ENCODE data around the gene PDX1.

PDX1 gene

GRCh38 chr13:27919934-27920676, at the start of gene PDX1:
Gene PDX1 (plus strand): TSS chr13:27920000. CDS start chr13:27920139, 139 bp downstream.
- peak; percentile 51 to 63 for DNase-seq

GRCh38 chr13:27878274-27878673, 41.5 kb upstream of the PDX1 start:
- no peak for DNase-seq

DNA sequence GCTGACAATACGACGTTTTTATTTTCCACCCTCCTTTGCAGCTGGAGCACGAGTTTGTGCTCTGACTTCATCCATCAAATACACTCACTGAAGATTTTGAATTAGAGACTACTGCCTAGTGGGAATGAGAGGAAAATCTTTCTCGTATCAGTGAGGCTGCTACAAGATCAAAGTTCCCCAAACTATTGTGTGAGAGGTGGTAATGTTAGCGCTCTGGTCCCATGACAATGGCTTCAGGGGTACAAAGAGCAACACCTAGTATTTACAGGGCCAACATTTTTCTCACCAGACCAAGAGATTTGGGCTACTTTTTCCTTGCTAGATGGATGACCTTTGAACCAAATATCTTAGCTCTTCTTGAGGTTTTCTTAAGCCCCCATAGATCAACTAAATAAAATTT, 30.3 kb upstream of the PDX1 start:
- no peak for DNase-seq

- no peak for DNase-seq
Observed at GRCh38 chr13:27896726-27897125, 23.1 kb upstream of the PDX1 start.

GRCh38 chr13:27904719-27905118, 15.1 kb upstream of the PDX1 start:
- no peak for DNase-seq

DNA sequence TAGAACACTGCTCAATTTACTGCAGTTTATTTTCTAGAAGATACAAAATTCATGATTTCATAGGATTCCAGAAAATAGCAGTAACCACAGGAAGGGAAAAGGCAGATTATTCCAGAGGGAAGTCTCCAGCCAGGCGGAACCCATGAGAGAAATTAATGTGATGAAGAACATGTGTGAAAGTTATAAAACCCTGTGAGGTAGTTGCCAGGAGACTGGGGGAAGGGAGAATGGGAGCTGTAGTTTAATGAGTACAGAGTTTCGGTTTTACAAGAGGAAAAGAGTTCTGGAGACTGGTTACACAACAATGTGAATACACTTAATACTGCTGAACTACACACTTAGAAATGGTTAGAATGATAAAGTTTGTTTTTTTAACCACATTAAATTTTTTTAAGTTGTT, 14.2 kb upstream of the PDX1 start:
- no peak for DNase-seq

DNA sequence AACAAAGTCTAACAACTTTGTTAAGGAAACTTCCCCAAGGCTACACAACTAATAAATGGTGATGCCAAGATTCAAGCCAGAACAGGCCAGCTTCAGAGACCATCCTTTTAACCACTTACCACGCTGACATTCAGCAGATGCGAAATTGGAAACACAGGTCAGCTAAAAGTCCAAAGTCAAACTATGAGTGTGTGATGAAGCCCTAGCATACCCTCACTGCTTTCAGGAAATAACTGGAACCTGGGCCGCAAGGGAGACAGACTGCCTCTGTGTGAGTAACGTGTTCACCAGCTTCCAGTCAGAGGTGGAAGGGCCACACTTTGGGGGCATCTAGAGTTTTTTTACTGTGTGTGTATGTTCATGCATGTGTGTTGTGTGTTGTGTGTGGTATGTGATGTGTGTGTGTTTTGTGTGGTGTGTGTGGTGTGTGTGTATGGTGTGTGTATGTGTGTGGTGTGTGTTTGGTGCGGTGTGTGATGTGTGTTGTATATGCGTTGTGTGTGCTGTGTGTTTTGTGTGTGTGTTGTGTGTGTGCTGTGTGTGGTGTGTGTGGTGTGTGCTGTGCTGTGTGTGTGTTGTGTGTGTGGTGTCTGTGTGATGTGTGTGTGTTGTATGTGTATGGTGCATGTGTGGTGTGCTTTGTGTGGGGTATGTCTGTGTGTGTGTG, 12.5 kb upstream of the PDX1 start:
- DNase-seq, result no peak

DNA sequence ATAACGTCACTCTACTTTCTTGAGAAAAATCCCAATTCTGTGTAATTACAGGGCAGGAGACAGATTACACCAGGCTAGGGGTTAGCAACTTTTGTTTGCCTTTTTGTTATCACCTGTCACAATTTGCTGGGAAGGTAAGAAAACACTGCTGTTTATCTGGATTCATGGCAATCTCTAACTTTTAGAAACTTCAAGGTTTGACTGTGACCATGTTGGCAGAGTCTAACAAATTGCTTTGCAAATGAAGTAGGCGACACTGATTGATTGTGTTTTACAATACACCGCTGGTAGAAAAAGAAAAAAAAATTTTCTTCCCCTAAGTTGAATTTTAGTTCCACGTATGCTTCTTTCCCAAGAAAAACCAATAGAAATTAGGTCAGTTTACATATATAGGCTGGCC, 10.4 kb upstream of the PDX1 start:
- DNase-seq, result no peak

DNA sequence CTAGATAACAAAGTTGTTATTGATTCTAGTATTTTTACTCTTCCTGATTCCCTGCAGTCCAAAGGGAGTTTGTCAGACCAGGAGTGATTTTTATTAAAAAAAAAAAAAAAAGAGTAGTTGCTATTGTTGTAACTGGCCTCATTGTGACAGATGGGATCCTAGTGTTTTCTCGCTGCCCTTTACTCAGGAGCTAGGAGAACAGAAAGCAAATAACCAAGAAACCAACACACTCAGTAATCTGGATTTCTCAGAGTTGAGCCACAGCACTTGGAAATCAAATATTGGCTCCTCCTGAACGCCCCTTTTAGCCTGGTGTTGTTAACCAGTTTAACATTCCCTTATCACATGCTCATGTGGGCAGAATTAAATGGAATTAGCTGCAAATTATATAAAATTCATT, 8.3 kb upstream of the PDX1 start:
- DNase-seq, result no peak

- no peak for DNase-seq
Observed at GRCh38 chr13:27913160-27913559, 6.6 kb upstream of the PDX1 start.

DNA sequence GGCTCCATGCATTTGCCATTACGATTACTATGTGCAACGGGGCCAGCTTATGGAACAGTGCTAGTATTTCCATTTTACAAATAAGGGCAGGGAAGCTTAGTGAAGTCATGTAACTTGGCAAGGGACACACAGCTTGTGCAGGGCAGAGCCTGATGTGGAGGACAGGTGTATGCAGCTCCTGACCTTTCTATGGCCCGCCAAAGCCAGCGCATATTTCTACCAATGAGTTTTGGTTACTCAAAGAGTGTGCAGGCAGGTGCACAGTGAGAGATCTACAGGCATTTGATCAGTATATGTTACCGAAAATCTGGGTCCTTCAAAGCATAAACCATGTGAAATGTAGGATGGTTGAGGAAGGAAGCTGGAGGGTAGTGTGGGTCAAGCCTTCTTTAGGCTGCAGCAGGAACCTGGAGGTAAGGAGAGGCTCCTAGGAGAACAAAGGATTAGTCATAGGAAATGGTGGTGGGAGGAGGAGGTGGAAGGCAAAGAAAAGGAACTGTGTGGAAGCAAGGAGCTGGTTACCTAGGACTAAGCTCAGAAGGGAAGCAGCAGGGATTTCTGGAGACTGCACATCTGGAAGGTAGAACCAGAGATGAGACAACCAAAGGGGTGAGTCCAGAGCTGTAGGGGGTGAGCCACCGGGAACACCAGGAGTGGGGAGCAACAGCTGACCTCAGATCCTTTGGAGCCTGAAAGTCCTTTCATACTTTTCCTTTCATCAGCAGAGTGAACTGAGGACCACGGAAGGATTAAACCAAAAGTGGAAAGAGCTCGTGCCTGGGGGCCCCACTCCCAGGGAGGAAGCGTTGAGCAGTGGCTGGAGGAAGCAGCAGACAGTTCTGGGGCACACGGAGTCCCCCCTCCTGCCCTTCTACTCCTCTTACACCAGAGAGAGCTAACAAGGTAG, 4.2 kb upstream of the PDX1 start:
- DNase-seq, result no peak

DNA sequence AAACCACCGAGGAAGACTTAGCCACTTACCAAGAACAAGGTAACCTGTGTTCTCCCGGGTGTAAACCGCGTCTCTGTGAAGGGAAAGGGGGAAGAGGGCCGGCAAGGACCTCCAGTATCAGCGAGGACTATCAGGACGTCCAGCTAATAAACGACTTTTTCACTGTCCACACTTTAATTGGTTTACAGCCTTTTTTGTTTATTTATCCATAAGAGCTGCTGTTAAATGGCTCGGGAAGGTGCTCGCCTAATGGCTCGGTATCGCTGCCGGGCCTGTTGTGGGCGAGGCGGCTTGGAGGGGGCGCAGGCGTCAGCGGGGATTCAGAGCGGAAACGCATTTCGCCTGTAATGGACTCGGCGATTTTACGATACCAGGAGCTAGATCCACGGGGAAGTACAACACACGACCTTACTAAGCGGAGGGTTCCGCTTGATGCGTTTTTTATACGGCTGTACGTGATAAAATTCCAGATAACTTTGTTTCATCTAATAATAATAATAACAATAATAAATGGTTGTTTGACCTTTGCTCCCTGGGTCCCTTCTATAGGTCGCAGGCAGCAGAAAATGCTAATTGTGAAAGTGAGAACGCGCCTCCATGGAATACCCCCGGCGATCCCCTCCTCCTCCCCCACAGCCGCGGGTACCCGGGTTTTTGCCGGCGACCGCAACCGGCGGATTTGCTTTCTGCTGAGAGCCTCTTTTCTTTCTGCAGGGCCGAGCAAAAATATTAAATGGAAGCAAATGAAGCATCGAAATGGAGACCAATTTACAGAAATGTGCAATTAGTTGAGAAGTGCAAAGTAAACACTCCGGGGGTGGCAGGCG, 2.5 kb upstream of the PDX1 start:
- DNase-seq, result peak in 1 of 2 experiments; percentile 22

DNA sequence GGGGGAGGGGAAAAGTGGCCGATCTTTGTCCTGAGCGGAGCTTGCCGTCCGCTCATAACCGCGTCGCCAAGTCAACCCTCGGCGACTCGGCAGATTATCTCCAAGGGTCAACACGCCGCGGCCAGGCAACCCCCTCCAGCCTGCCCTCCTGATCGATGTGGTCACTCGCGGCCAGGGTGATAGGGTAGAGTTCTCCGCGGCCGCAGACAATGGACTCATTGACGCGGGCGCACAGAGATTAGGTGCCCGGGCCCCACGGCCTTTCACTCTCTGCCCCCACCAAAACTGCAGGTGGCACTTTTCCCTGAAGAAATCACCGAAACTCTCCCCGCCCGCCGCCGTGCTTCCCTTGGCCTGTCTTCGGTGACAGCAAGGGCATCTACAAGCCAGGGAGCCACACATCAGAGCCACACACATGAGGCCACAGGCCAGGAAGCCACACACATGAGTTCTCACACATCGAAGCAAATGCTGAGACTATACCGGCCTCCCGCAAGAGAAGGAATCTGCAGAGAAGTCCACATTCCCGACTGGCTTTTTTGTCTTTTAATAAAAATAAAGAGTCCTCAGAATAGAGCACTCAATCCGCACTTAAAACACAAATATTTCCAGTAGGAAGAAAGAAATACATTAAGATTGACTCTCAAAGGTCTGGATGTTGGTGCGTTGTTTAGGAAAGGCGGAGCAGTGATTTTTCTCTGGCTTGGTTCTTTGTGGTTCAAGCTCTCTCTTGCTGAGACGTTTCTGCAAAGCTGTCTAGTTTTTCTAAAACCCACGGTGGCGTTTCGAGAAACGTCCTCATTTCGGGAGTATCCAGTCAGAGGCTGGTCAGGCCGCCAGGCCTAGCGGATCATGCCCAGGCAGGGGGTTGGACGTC, 1.5 kb upstream of the PDX1 start:
- DNase-seq, result peak in 1 of 2 experiments; percentile 28

DNA sequence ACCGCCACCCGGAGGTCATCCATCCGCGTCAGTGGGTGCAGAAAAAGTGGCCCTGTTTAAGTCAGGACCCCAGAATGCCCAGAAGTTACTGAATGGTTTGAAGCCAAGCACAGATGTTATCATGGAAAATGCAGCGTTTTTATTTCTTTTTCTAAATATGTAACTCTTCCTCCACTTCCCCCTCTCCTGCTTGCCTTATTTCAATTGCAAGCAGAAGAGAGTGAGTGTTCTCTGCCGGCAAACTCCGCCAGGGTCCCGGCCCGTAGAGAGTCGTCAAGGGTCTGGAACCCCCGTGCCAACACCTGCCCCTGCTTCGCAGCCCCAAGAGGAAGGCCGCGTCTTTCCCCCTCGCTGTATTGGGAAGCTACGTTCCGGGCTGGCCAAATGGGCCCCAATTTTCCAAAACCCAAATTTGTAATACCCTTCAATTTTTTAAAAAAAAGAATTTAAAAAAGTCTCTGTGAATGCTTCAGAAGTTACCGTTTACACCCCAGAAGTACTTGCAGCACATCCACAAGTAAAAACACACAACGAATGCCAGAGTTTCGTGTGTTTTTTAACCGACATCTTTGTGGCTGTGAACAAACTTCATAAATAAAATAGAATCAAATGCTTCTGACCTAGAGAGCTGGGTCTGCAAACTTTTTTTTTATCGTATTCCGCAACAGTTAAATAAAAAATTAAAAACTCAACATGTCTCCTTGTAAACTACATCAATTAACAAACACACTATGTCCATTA, 712 bp upstream of the PDX1 start:
- DNase-seq, result no peak

GRCh38 chr13:27919659-27919933, 204 bp upstream of the PDX1 start:
- no peak for DNase-seq

- peak; percentile 51 to 59 for DNase-seq
Observed at GRCh38 chr13:27920677-27921420, 1.0 kb downstream of the PDX1 start.

DNA sequence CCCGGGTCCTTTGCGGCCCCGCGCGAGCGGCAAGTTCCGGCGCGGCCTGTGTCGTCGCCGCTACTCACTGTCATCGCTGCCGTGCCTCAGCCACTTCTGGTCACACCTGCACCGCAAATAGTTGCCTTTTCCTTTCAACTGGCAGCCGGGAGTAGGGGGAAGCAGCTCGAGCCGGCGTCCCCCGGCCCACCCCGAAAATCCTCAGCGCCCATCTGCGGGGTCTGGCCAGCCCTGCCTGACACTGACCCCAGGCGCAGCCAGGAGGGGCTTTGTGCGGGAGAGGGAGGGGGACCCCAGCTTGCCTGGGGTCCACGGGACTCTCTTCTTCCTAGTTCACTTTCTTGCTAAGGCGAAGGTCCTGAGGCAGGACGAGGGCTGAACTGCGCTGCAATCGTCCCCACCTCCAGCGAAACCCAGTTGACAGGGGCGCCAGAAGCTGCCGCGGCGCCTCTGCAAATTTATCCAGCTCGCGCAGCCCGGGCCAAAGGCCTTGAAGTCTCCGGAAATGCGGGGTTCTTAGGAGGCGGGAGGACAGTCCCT, 1.7 kb downstream of the PDX1 start:
- peak; percentile 26 to 30 for DNase-seq

DNA sequence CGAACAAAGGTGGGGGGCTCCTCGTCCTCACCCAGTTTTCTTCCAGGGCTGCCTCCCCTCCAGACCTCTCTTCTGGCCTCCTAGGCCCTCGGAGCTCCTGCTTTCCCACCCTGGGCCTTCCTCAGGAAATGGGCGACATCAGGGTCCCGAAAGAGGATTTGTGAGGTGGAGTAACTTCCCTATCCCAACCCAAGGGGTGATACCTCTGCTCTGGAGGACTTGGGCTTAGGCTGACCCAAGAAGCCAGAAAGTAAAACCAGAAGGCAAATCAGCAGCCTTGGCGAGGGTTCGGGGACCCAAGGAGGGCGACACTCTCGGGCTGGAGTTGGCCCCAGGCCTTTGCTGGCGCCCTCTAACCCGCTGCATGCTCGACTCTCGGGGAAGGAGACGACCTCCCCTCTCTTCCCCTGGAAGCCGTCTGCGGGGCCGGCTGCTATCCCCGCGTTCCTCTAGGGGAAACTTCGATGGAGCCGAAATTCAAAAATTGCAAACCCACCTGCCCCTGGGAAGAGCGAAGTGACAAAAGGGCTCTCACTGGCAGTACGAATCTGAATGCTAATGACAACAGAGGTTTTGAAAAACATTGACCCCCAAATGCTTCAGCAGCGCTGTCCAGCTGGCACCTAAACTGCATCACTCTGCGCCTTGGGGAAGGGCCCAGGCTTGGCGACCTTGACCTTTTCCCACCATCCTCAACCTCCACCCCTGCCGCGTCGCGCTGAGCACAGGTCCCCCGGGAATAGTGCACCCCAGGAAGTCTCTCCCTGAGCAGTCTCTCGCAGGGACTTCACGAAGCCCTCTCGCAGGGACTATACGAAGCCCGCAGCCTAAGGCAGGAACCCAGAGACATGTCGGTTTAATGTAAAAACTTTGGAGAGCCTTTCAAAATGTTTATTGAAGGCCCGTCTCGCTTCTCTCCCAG, 2.4 kb downstream of the PDX1 start:
- DNase-seq, result peak; percentile 24 to 27

Measured in activated T-cell treated with anti-CD3 and anti-CD28 coated beads, Interleukin-2, amount 50 U/mL, for 48 hours (primary cell).